ENCODE results near the gene CCDC187. TPM values are rescaled to one million over a fixed set of nuclear protein-coding genes. Genes with fewer than 3 reads are reported as not detected.

CCDC187 gene
- total RNA-seq, 4 donors from 2014 or later = 0.40 to 1.1 (median 0.41) TPM; not detected in 1

GRCh38 chr9:136291306-136292025 lies 12.4 kb downstream of the CCDC187 start:
- in situ Hi-C loops (cut with MboI; ENCODE audit: low pct_ligation_motif_present in 1 of 4, low pct_unique_long_range_greater_than_20kb in 1 of 4, low sequenced_read_pairs in 3 of 4) (no loop called here), intact Hi-C loops (cut with DNase I; ENCODE audit: low total_unique reads) (loop anchor here (1.0 kb wide), 1 partner anchor 34 kb away; no protein-coding TSS in a partner anchor)
- no peak for DNase-seq
- TF ChIP-seq POLR2A (IDR thresholded peaks at IDR 0.05) (no peak), POLR2AphosphoS5 (IDR thresholded peaks at IDR 0.05) (no peak), EP300 (IDR thresholded peaks at IDR 0.05; ENCODE audit: low read depth) (no peak), CTCF (IDR thresholded peaks at IDR 0.05) (no peak)
- H3K9me3 ChIP-seq = no peaks in the 10 kb centered on the region
- 78% methylated on average over 22 of the region's 22 CpGs; no CpG with 5 or more reads in 1 of the 2 donors for WGBS, 2 donors (ENCODE audit: low coverage in 1 of 2)
- H3K4me1 ChIP-seq = peaks cover under 1 to 5% (median 3%) of the 10 kb centered on the region in 4 donors
- peaks cover 23% of the 10 kb centered on the region for H3K27me3 ChIP-seq
- H3K36me3 ChIP-seq = no peaks in the 10 kb centered on the region
- H3K27ac ChIP-seq = no peak overlapping the region
- no peak overlapping the region for H3K4me3 ChIP-seq

GRCh38 chr9:136290508-136291000 lies 13.3 kb downstream of the CCDC187 start:
- DNase-seq = no peak
- intact Hi-C loops (cut with DNase I; ENCODE audit: low total_unique reads) (no loop called here), in situ Hi-C loops (cut with MboI; ENCODE audit: low pct_ligation_motif_present in 1 of 4, low pct_unique_long_range_greater_than_20kb in 1 of 4, low sequenced_read_pairs in 3 of 4) (no loop called here)
- Histone ChIP-seq H3K27me3 (peaks cover 32% of the 10 kb centered on the region), H3K4me3 (no peak overlapping the region), H3K27ac (no peak overlapping the region), H3K4me1 (peaks cover 0 to 3% (median 0%) of the 10 kb centered on the region in 4 donors), H3K36me3 (no peaks in the 10 kb centered on the region), H3K9me3 (no peaks in the 10 kb centered on the region)
- no peak for TF ChIP-seq EP300 (IDR thresholded peaks at IDR 0.05; ENCODE audit: low read depth)
- TF ChIP-seq POLR2AphosphoS5 (IDR thresholded peaks at IDR 0.05) = no peak
- TF ChIP-seq POLR2A (IDR thresholded peaks at IDR 0.05) = no peak
- TF ChIP-seq CTCF (IDR thresholded peaks at IDR 0.05) = no peak
- WGBS, 2 donors (ENCODE audit: low coverage in 1 of 2) = 90% methylated on average over 17 of the region's 31 CpGs; no CpG with 5 or more reads in 1 of the 2 donors

- in situ Hi-C loops (cut with MboI; ENCODE audit: low pct_ligation_motif_present in 1 of 4, low pct_unique_long_range_greater_than_20kb in 1 of 4, low sequenced_read_pairs in 3 of 4) = loop anchor here in 2 of 4 donors (10.0 kb wide), 2 partner anchors 115 to 125 kb away; no protein-coding TSS in a partner anchor
- peaks cover 35% of the 10 kb centered on the region for H3K27me3 ChIP-seq
- no peaks in the 10 kb centered on the region for H3K36me3 ChIP-seq
- H3K4me3 ChIP-seq = no peak overlapping the region
- H3K4me1 ChIP-seq = peaks cover 0 to 3% (median 0%) of the 10 kb centered on the region in 4 donors
- WGBS, 2 donors (ENCODE audit: low coverage in 1 of 2) = 78 to 91% methylated on average over 5 to 26 of the region's 30 CpGs
- DNase-seq = no peak
- TF ChIP-seq CTCF (IDR thresholded peaks at IDR 0.05) (no peak), EP300 (IDR thresholded peaks at IDR 0.05; ENCODE audit: low read depth) (no peak), POLR2A (IDR thresholded peaks at IDR 0.05) (no peak), POLR2AphosphoS5 (IDR thresholded peaks at IDR 0.05) (no peak)
- no peak overlapping the region for H3K27ac ChIP-seq
- intact Hi-C loops (cut with DNase I; ENCODE audit: low total_unique reads) = loop anchor here (10.0 kb wide), 1 partner anchor 125 kb away; no protein-coding TSS in a partner anchor
- H3K9me3 ChIP-seq = no peaks in the 10 kb centered on the region
Observed at GRCh38 chr9:136289651-136290507, 14.0 kb downstream of the CCDC187 start.

Measured in transverse colon (tissue), 4 donors.